Hair follicular keratinocyte (primary cell): ENCODE data around the gene BEST3. TPM values are rescaled to one million over a fixed set of nuclear protein-coding genes. Genes with fewer than 3 reads are reported as not detected.

Experiments
- total RNA-seq: library from RNA; depleted of rRNA; stranded (reverse); fragments of >200 nt; gene quantifications from 2 replicates; pipeline ENCODE4 v1.2.3, GENCODE V29; 2015

The BEST3 gene
- not detected in 2 replicates for total RNA-seq

DNA sequence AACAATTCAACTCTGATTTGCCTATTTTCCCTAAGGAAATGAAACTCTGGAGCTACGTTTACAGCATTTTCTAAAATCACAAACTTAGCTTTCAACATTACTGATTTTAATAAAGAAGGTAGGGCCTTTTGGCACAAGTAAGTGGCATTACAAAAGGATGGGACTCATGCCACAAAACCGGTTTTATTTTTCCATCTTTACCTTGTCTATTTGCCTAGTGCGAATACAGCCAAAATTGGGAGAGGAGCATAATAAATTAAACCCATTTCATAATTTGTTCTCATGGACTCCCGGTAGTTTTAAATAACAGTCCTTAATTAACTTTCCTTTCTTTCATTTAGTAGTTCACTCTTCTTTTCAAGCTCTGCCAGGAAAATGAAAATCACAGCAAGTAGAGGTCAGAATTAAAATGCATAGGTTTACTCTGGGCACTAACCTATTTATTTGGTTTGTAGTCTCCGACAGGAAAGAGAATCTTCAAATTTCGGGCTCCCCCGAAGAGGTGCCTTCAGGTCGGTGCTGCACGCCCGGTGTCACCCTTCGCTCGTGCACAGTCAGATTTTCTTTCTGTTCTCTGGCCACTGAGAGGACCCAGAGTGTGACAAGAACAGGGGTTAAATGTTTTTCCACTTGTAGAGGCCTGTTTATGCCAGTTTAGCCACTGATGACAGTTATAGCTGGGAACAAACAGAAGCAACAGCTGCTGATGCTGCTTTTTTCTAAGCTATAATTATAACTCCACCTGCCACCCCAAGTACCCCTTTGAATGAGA, at the start of gene BEST3:
Gene BEST3 (minus strand): TSS at position 535 of the 772 bp plus-strand sequence. CDS start 1,505 bp downstream, outside the sequence.

DNA sequence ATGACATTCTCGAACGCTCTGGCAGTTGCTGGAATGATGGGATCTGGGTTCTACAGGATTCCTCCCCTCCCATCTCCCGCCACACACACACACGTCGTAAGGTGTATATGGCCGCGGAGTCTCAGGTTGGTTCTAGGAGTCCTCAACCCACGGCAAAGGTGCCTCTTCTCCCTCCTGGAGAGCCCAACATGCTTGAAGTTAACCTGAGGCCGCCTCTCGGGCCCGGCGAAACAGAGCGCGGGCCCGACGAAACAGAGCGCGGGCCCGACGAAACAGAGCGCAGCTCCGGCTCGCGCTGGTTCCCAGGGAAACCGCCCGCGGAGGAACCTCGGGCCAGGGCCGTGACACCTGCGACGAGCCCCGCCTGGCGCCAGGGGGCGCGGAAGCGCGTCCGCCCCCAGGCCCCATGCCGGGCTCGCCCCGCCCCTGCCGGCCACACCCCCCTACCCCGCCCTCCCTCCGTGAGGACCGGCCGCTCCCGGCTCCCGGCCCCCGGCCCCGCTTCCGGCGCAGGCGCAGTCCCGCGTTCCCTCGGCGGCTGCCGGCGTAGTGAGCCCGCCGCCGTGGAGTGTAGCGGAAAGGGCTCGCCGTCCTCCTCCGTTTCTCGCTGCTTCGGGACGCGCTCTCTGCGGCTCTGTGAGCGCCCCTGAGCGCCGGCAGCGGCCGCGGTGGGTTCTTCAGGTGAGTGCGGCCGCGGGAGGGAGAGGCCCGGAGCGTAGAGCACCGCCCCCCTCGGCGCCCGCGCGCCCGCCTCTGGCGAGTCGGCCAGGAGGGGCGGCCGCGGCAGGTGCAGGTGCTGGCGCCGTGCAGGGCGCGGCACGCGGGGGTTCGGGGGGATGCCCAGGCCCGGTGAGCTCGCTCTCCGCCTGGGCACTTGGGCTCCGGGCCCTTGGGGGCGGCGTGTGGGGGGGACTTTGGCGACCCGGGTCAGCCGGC, 39.5 kb upstream of the BEST3 start, which contains the start of gene RAB3IP:
Gene RAB3IP (plus strand): TSS at position 510 of the 936 bp plus-strand sequence. CDS start 16,549 bp downstream, outside the sequence.

DNA sequence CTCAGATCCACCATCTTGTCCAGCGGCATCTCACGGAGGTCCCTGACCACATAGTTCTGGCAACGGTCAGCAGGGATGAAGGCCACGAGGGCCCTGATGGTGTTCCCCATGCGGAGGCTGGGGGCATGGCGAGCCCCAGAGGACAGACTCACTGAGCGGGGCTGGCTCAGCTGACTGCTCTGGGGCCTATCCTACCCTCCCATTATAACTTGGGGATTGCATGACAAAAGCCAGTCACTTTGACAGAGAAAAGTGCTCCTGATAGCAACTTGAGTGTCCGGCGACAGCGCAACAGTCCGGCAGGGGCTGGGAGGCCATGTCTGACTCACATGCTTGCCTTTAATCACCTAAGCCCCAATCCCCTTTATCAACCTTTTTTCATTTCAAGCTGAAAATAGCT, 88.4 kb downstream of the BEST3 start, which contains the start of gene LRRC10:
Gene LRRC10 (minus strand): TSS at position 179 of the 400 bp plus-strand sequence. CDS start 69 bp downstream, at position 110.

Other genes starting within 250 kb of the BEST3 start
- gene FRS2, start 228.9 kb downstream of the BEST3 start, total RNA-seq, result 28.0 and 34.0 TPM in 2 replicates
- 175 and 262 TPM in 2 replicates for gene CCT2, start 113.8 kb downstream of the BEST3 start, total RNA-seq
- gene LRRC10, start 88.4 kb downstream of the BEST3 start, total RNA-seq, result not detected in 2 replicates
- 21.8 and 37.5 TPM in 2 replicates for gene RAB3IP, start 39.6 kb upstream of the BEST3 start, total RNA-seq
- gene MYRFL, start 125.9 kb upstream of the BEST3 start, total RNA-seq, result 0.42 TPM in 1 of 2 replicates, not detected in the other